Osteocyte (in vitro differentiated cells): ENCODE results near the gene TTC27. TPM values are rescaled to one million over a fixed set of nuclear protein-coding genes. Genes with fewer than 3 reads are reported as not detected.

Source experiments
- DNase-seq: peaks from one replicate; pipeline ENCODE4 v3.0.0; 2021; ENCODE audit warnings: mixed read lengths; ENCODE audit not compliant: unreplicated experiment; ENCODE audit errors: extremely low spot score
- H3K27ac Mint-ChIP-seq: one replicate; pipeline ENCODE4 v1.8.0; 2021; ENCODE audit warnings: mild to moderate bottlenecking, mixed read lengths; ENCODE audit not compliant: unreplicated experiment
- H3K27me3 Mint-ChIP-seq: one replicate; pipeline ENCODE4 v1.8.0; 2021; ENCODE audit warnings: mixed read lengths; ENCODE audit not compliant: unreplicated experiment
- H3K36me3 Mint-ChIP-seq: one replicate; pipeline ENCODE4 v1.8.0; 2021; ENCODE audit warnings: mixed read lengths; ENCODE audit not compliant: unreplicated experiment
- H3K4me1 Mint-ChIP-seq: one replicate; pipeline ENCODE4 v1.8.0; 2021; ENCODE audit warnings: mixed read lengths; ENCODE audit not compliant: unreplicated experiment
- H3K4me3 Mint-ChIP-seq: one replicate; pipeline ENCODE4 v1.8.0; 2021; ENCODE audit warnings: mild to moderate bottlenecking, moderate library complexity, mixed read lengths; ENCODE audit not compliant: unreplicated experiment
- H3K9me3 Mint-ChIP-seq: one replicate; pipeline ENCODE4 v1.8.0; 2021; ENCODE audit warnings: mixed read lengths; ENCODE audit not compliant: unreplicated experiment
- total RNA-seq: library from RNA; stranded (reverse); gene quantifications from 2 replicates; pipeline ENCODE4 v1.2.1, GENCODE V29; 2021
- TF ChIP-seq, protein P1 (sequence below): fragments of 200-600 bp; sonication (generic); IDR thresholded peaks from 2 replicates; pipeline ENCODE4 v1.5.0; 2021; ENCODE audit warnings: antibody characterized with exemption, mild to moderate bottlenecking, moderate library complexity

Gene TTC27
- total RNA-seq, 1 donor from 2014 or later, result 14.2 TPM

DNA sequence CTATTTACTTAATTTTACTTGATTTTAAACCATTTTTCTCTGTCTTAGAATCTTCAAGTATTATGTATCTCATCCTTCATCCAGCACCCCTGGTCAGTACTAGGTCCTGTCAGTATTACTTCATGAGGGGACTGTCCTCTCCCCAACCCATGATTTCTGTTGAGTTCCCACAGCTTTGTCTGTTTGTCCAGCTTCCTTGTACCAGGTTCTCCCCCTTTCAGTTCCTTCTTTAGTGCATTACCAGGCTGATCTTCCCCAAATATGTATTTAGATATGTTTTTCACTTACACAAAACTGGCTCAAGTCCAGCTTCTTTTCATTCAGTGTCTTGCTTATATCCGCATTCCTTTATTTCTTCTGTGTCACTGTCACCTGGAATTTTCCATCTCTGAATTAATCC is 13.8 kb upstream of the TTC27 start:
- DNase-seq, result no peak
- H3K4me1 Mint-ChIP-seq, result no peaks in the 10 kb centered on the region
- TF ChIP-seq, protein P1, sequence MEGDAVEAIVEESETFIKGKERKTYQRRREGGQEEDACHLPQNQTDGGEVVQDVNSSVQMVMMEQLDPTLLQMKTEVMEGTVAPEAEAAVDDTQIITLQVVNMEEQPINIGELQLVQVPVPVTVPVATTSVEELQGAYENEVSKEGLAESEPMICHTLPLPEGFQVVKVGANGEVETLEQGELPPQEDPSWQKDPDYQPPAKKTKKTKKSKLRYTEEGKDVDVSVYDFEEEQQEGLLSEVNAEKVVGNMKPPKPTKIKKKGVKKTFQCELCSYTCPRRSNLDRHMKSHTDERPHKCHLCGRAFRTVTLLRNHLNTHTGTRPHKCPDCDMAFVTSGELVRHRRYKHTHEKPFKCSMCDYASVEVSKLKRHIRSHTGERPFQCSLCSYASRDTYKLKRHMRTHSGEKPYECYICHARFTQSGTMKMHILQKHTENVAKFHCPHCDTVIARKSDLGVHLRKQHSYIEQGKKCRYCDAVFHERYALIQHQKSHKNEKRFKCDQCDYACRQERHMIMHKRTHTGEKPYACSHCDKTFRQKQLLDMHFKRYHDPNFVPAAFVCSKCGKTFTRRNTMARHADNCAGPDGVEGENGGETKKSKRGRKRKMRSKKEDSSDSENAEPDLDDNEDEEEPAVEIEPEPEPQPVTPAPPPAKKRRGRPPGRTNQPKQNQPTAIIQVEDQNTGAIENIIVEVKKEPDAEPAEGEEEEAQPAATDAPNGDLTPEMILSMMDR, result no peak
- H3K27me3 Mint-ChIP-seq, result no peaks in the 10 kb centered on the region
- no peaks in the 10 kb centered on the region for H3K9me3 Mint-ChIP-seq
- no peak overlapping the region for H3K4me3 Mint-ChIP-seq
- H3K27ac Mint-ChIP-seq, result no peak overlapping the region
- H3K36me3 Mint-ChIP-seq, result peaks cover 43% of the 10 kb centered on the region

DNA sequence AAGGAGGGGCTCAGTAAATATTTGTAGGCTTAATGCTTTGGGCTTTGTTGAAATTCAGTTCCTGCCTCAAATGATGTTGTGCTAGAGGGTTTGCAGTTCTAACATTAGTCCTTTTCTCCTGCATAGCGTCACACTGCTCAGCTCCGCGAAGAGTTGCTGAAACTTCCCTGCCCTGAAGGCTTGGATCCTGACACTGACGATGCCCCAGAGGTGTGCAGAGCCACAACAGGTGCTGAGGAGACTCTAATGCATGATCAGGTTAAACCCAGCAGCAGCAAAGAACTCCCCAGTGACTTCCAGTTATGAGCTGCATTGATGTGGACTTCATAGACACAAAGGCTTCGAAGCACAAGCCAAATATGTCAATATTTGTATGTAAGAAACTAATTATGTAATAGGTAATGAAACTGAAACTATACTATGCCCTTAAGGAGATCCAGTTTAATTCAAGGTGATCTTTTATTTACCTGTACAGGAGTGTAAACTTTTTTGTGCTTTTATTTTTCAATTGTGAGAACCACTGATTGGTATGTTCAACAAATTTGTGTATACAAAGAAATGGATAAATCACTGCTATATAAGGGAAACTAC is 10.2 kb upstream of the TTC27 start:
- TF ChIP-seq, protein P1, result no peak

DNA sequence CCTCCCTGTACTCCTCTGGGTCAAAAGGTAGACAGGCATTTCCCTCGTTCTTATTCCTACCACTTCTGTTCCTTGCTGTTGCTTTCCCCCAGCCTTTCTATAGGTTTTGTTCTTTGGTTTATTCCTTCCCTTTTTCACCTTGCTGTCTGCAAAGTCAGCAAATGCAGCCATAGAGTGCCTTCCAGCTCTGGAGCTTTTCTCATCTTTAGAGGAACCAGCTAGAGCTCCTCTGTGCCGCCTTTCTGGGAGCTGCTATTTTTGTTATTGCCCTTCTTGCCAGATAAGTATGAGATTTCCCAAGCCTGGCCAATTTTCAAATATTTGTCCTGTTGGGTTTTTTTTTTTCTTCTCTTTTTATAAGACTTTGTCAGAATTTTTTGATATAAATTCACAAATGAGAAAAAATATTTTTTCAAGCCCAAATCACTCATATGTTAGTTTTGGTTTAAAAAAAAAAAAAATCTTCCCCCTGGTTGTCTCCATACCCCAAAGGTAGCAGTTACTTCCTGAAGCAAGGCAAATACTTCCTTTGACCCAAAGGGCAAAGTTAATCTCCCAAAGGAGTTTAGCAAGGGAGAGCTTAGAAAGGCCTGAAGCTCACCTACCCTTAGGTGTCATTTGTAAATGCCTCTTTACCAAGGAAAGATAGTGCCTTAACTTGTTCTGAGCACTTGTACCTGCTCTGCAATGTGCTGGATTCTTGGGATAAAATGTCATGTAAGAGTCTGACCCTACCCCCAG is 5.1 kb upstream of the TTC27 start:
- no peaks in the 10 kb centered on the region for H3K27me3 Mint-ChIP-seq
- H3K4me3 Mint-ChIP-seq, result no peak overlapping the region
- DNase-seq, result no peak

More for the DNA sequence above, 10.2 kb upstream of the TTC27 start:
- DNase-seq, result no peak
- H3K27me3 Mint-ChIP-seq, result no peaks in the 10 kb centered on the region
- H3K4me1 Mint-ChIP-seq, result no peaks in the 10 kb centered on the region
- no peak overlapping the region for H3K4me3 Mint-ChIP-seq
- no peaks in the 10 kb centered on the region for H3K9me3 Mint-ChIP-seq
- H3K27ac Mint-ChIP-seq, result no peak overlapping the region
- H3K36me3 Mint-ChIP-seq, result peaks cover 50% of the 10 kb centered on the region

DNA sequence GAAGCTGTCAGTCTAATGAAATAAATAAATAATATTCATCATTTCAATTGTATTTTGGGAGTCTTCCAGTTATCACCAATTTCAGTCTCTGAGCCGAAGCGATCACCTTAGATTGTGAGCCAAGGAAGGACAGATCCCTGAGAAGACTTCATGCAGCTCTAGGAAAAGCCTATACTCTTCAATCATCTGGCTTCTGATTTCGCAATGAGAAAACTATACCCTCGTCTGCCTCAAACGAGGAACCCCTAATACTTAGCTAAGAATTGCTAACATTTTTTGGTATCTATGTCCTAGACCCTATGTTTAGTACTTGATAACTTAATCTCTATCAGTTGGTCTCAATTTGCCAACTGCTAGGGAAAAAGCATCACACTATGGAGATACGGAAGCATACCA is 4.5 kb upstream of the TTC27 start:
- Mint-ChIP-seq H3K27me3 (no peaks in the 10 kb centered on the region), H3K4me1 (peaks cover 5% of the 10 kb centered on the region), H3K27ac (no peak overlapping the region), H3K4me3 (no peak overlapping the region), H3K36me3 (peaks cover 29% of the 10 kb centered on the region), H3K9me3 (no peaks in the 10 kb centered on the region)
- no peak for DNase-seq
- TF ChIP-seq, protein P1, result no peak

More for the DNA sequence above, 5.1 kb upstream of the TTC27 start:
- Mint-ChIP-seq H3K4me1 (peaks cover 5% of the 10 kb centered on the region), H3K36me3 (peaks cover 32% of the 10 kb centered on the region), H3K27ac (peak overlapping the region; percentile 19), H3K9me3 (no peaks in the 10 kb centered on the region)
- TF ChIP-seq, protein P1, result no peak

DNA sequence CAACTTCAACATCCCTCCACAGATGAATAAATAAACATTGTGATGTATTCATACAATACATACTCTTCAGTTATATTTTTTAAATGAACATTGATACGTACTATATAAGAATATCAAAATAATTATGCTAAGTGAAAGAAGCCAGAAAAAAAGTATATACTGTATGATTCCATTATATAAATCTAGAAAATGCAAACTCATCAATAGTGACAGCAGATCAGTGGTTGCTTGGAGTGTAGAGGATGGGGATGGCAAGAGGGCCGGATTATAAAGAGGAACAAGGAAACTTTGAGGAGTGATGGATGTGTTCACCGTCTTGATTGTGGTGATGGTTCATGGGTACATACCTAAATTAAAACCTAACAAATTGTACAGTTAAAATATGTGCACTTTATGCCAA is 3.0 kb upstream of the TTC27 start:
- TF ChIP-seq, protein P1, result no peak
- no peaks in the 10 kb centered on the region for H3K27me3 Mint-ChIP-seq
- no peak overlapping the region for H3K4me3 Mint-ChIP-seq
- H3K36me3 Mint-ChIP-seq, result peaks cover 23% of the 10 kb centered on the region
- H3K4me1 Mint-ChIP-seq, result peaks cover 10% of the 10 kb centered on the region
- no peak for DNase-seq
- H3K9me3 Mint-ChIP-seq, result no peaks in the 10 kb centered on the region
- H3K27ac Mint-ChIP-seq, result no peak overlapping the region
